MM.1S (cell line): Measurements from ENCODE around the gene LCA5L.

ENCODE experiments used
- DNase-seq: peaks from one replicate; pipeline ENCODE4 v3.0.0-alpha.2; 2015
- H2AFZ ChIP-seq: fragments of 300-600 bp; sonication (generic); 2 replicates; pipeline ENCODE4 v1.6.0; 2016; ENCODE audit warnings: antibody characterized with exemption, low read length
- H3F3A ChIP-seq: fragments of 300-600 bp; sonication (generic); 2 replicates; pipeline ENCODE4 v1.6.1; 2016; ENCODE audit warnings: mild to moderate bottlenecking, antibody characterized with exemption, low read length, moderate library complexity, mixed read lengths; ENCODE audit not compliant: insufficient read depth
- H3K27ac ChIP-seq: fragments of 300-600 bp; sonication (generic); 2 replicates; pipeline ENCODE4 v1.5.1; 2016; ENCODE audit warnings: mild to moderate bottlenecking, low read length
- H3K27me3 ChIP-seq: fragments of 300-600 bp; sonication (generic); replicated peaks from 2 replicates; pipeline ENCODE4 v1.6.0; 2016; ENCODE audit warnings: low read length; ENCODE audit not compliant: insufficient read depth
- H3K36me3 ChIP-seq: fragments of 300-600 bp; sonication (generic); replicated peaks from 2 replicates; pipeline ENCODE4 v1.6.1; 2016; ENCODE audit warnings: mild to moderate bottlenecking, low read length, mixed read lengths; ENCODE audit not compliant: insufficient read depth
- H3K4me1 ChIP-seq: fragments of 300-600 bp; sonication (generic); 2 replicates; pipeline ENCODE4 v1.6.1; 2016; ENCODE audit warnings: low read length, mixed read lengths
- H3K4me2 ChIP-seq: fragments of 300-600 bp; sonication (generic); 2 replicates; pipeline ENCODE4 v1.6.0; 2016; ENCODE audit warnings: low read depth, low read length
- H3K4me3 ChIP-seq: fragments of 300-600 bp; sonication (generic); 2 replicates; pipeline ENCODE4 v1.5.1; 2016; ENCODE audit warnings: low read length, mixed read lengths
- H3K79me2 ChIP-seq: fragments of 300-600 bp; sonication (generic); 2 replicates; pipeline ENCODE4 v1.6.1; 2016; ENCODE audit warnings: mixed run types, low read length, mixed read lengths
- H3K9ac ChIP-seq: fragments of 300-600 bp; sonication (generic); 2 replicates; pipeline ENCODE4 v1.6.1; 2016; ENCODE audit warnings: low read length, mixed read lengths
- H3K9me2 ChIP-seq: fragments of 300-600 bp; sonication (generic); replicated peaks from 2 replicates; pipeline ENCODE4 v1.6.1; 2016; ENCODE audit warnings: mild to moderate bottlenecking, low read length, mixed read lengths; ENCODE audit not compliant: insufficient read depth
- H3K9me3 ChIP-seq: fragments of 300-600 bp; sonication (generic); replicated peaks from 2 replicates; pipeline ENCODE4 v1.6.1; 2016; ENCODE audit warnings: mild to moderate bottlenecking, low read length, mixed read lengths; ENCODE audit not compliant: insufficient read depth
- H4K20me1 ChIP-seq: fragments of 300-600 bp; sonication (generic); 2 replicates; pipeline ENCODE4 v1.6.1; 2016; ENCODE audit warnings: mild to moderate bottlenecking, low read length, moderate library complexity, mixed read lengths; ENCODE audit not compliant: insufficient read depth
- CTCF ChIP-seq: fragments of 300-600 bp; sonication (generic); IDR thresholded peaks from 2 replicates; pipeline ENCODE4 v1.5.1; 2016; ENCODE audit warnings: antibody characterized with exemption, low read length, mixed read lengths
- EZH2 ChIP-seq: fragments of 300-600 bp; sonication (generic); optimal IDR thresholded peaks from 2 replicates; pipeline ENCODE3; 2017; ENCODE audit warnings: low read depth, mild to moderate bottlenecking, antibody characterized with exemption, low read length, mixed read lengths
- EZH2phosphoT487 ChIP-seq: fragments of 300-600 bp; sonication (generic); IDR thresholded peaks from 2 replicates; pipeline ENCODE4 v1.6.1; 2018; ENCODE audit warnings: antibody characterized with exemption, low read length

LCA5L gene

GRCh38 chr21:39451332-39452206, 6.0 kb upstream of the LCA5L start, which contains the start of gene SH3BGR:
TSS of gene SH3BGR (plus strand) at chr21:39451970. CDS start at chr21:39452097, 127 bp downstream.
- Histone ChIP-seq H3K36me3 (no peaks in the 10 kb centered on the region), H3K79me2 (no peaks in the 10 kb centered on the region), H4K20me1 (no peaks in the 10 kb centered on the region), H3K4me3 (no peak within 1 kb of the TSS), H2AFZ (no peak within 1 kb of the TSS), H3K27ac (no peak within 1 kb of the TSS), H3K27me3 (no peaks in the 10 kb centered on the region), H3K4me1 (no peaks in the 10 kb centered on the region; the same call in 1 of the 2 replicates), H3F3A (no peaks in the 10 kb centered on the region), H3K9ac (no peak within 1 kb of the TSS), H3K4me2 (no peak within 1 kb of the TSS), H3K9me3 (no peaks in the 10 kb centered on the region), H3K9me2 (no peaks in the 10 kb centered on the region)
- DNase-seq, result no peak
- TF ChIP-seq CTCF (no peak), EZH2phosphoT487 (no peak), EZH2 (no peak)

GRCh38 chr21:39447264-39447663, 1.7 kb upstream of the LCA5L start:
- peaks cover 12% of the 10 kb centered on the region for H3K4me1 ChIP-seq
- H2AFZ ChIP-seq, result no peak overlapping the region
- no peaks in the 10 kb centered on the region for H3K9me2 ChIP-seq
- TF ChIP-seq CTCF, result no peak
- H3K27ac ChIP-seq, result no peak overlapping the region
- no peak overlapping the region for H3K9ac ChIP-seq
- H4K20me1 ChIP-seq, result no peaks in the 10 kb centered on the region
- no peak overlapping the region for H3K4me3 ChIP-seq
- H3K27me3 ChIP-seq, result no peaks in the 10 kb centered on the region
- no peak for DNase-seq
- no peak overlapping the region for H3K4me2 ChIP-seq
- H3K79me2 ChIP-seq, result no peaks in the 10 kb centered on the region
- 0 out of 2 replicates have a peak, but pooled peaks cover 4% of the 10 kb centered on the region for H3F3A ChIP-seq
- no peaks in the 10 kb centered on the region for H3K36me3 ChIP-seq
- H3K9me3 ChIP-seq, result no peaks in the 10 kb centered on the region

GRCh38 chr21:39444421-39445180, 977 bp downstream of the LCA5L start:
- DNase-seq, result no peak
- peak overlapping the region; percentile 70; the same call in 1 of the 2 replicates for H3K27ac ChIP-seq

More at GRCh38 chr21:39444421-39445180, 977 bp downstream of the LCA5L start:
- Histone ChIP-seq H3K36me3 (no peaks in the 10 kb centered on the region), H3K79me2 (no peaks in the 10 kb centered on the region), H3K27me3 (no peaks in the 10 kb centered on the region), H3K9me3 (no peaks in the 10 kb centered on the region), H3K4me1 (peaks cover 12% of the 10 kb centered on the region), H3F3A (0 out of 2 replicates have a peak, but pooled peaks cover 4% of the 10 kb centered on the region), H4K20me1 (no peaks in the 10 kb centered on the region), H3K9ac (peak overlapping the region; percentile 78; the same call in 1 of the 2 replicates), H3K4me3 (peak overlapping the region; percentile 92), H3K4me2 (peak overlapping the region; percentile 87), H3K9me2 (no peaks in the 10 kb centered on the region), H2AFZ (peak overlapping the region; percentile 99)
- no peak for TF ChIP-seq CTCF
- TF ChIP-seq EZH2phosphoT487, result no peak
- TF ChIP-seq EZH2, result no peak
